Measurements from ENCODE around the gene C1QBP. TPM values are rescaled to one million over a fixed set of nuclear protein-coding genes. Genes with fewer than 3 reads are reported as not detected.

Gene C1QBP
- total RNA-seq, result 108 and 123 TPM in 2 replicates
- long read RNA-seq, transcript C1QBP-201 (6 exons, 1,169 nt), result major isoform, 219 of 228 reads
- long read RNA-seq, partial matches to known transcripts, result 0 of 228 reads
- long read RNA-seq, other reads (novel, unspliced or antisense), result 9 of 228 reads

- Mint-ChIP-seq H3K4me3 (ENCODE audit: low read depth) (peak within 1 kb of the TSS; percentile 85), H3K9me3 (ENCODE audit: low read depth) (no peaks in the 10 kb centered on the region), H3K27me3 (no peaks in the 10 kb centered on the region), H3K36me3 (ENCODE audit: insufficient read depth) (peaks cover 9% of the 10 kb centered on the region), H3K4me1 (ENCODE audit: low read depth) (peaks cover 11% of the 10 kb centered on the region), H3K27ac (peak within 1 kb of the TSS; percentile 89)
- TF ChIP-seq CTCF (IDR thresholded peaks at IDR 0.05; ENCODE audit: unreplicated experiment), result peak; percentile 100
- DNase-seq (ENCODE audit: low spot score, unreplicated experiment), result peak; percentile 95
These were observed at the start of gene C1QBP for GRCh38 chr17:5438716-5439445. Gene C1QBP, minus strand, starts transcription at chr17:5439155. Its CDS starts 82 bp downstream, at chr17:5439073.

DNA sequence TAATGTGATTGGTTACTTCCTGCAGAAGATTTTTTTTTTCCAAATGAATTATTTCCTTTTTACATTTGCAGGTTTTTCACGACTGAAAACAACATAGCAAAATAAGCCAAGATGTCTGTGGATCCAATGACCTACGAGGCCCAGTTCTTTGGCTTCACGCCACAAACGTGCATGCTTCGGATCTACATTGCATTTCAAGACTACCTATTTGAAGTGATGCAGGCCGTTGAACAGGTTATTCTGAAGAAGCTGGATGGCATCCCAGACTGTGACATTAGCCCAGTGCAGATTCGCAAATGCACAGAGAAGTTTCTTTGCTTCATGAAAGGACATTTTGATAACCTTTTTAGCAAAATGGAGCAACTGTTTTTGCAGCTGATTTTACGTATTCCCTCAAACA lies 49.8 kb upstream of the C1QBP start:
- H3K9me3 Mint-ChIP-seq (ENCODE audit: low read depth), result no peaks in the 10 kb centered on the region
- H3K36me3 Mint-ChIP-seq (ENCODE audit: insufficient read depth), result peaks cover 21% of the 10 kb centered on the region
- H3K4me1 Mint-ChIP-seq (ENCODE audit: low read depth), result peaks cover 27% of the 10 kb centered on the region
- H3K4me3 Mint-ChIP-seq (ENCODE audit: low read depth), result peak overlapping the region; percentile 67
- TF ChIP-seq CTCF (IDR thresholded peaks at IDR 0.05; ENCODE audit: unreplicated experiment), result no peak
- no peak for DNase-seq (ENCODE audit: low spot score, unreplicated experiment)
- H3K27ac Mint-ChIP-seq, result no peak overlapping the region
- peaks cover 4% of the 10 kb centered on the region for H3K27me3 Mint-ChIP-seq

DNA sequence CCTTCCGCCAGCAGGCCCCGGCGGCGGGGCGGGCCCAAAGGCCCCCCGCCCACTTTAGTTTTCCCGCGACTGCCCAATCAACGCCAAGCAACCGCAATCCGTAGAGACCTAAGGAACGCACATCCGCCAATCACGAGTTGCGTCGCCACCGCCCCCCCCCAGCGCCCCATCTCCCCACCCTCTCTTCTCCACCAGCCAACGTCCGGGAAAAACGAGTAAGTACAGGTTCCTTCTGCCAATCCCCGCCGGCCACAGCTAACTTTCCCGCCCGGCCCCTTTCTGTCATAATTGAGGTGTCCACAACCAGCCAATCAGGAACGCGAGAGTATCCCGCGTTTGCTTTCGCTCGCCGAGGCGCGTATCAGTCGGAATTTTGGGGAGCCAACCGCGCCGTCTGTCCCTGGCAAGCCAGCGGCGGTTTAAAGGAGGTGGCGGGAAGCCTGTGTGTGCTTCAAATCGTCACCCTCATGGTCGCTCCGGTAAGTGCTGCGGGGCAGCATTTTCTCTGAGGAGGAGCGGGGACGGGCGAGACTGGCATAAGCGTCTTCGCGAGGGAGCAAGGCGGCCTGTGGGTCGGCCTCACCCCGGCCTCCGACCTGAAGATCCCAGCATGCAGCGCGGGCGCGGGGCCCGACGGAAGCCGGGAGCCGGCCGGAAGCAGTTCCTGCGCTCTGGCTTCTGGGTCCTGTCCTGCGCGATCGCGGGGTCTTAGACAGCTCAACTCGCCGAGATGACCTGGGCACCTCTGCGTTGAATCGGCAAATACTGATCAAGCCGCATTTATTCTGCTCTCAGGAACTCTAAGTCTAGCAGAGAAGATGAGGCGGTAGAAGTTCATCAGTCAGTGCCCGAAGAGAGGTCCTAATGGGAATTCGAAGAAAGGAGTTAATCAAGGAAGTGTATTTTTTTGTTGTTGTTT lies 47.5 kb upstream of the C1QBP start, which contains the start of gene MIS12:
Gene MIS12 (plus strand): TSS at position 361 of the 919 bp plus-strand sequence. CDS start 2,297 bp downstream, outside the sequence.
- Mint-ChIP-seq H3K27me3 (no peaks in the 10 kb centered on the region), H3K9me3 (ENCODE audit: low read depth) (no peaks in the 10 kb centered on the region), H3K36me3 (ENCODE audit: insufficient read depth) (peaks cover 26% of the 10 kb centered on the region), H3K27ac (peak within 1 kb of the TSS; percentile 100), H3K4me3 (ENCODE audit: low read depth) (peak within 1 kb of the TSS; percentile 99), H3K4me1 (ENCODE audit: low read depth) (peaks cover 27% of the 10 kb centered on the region)
- no peak for TF ChIP-seq CTCF (IDR thresholded peaks at IDR 0.05; ENCODE audit: unreplicated experiment)
- DNase-seq (ENCODE audit: low spot score, unreplicated experiment), result peak; percentile 91

DNA sequence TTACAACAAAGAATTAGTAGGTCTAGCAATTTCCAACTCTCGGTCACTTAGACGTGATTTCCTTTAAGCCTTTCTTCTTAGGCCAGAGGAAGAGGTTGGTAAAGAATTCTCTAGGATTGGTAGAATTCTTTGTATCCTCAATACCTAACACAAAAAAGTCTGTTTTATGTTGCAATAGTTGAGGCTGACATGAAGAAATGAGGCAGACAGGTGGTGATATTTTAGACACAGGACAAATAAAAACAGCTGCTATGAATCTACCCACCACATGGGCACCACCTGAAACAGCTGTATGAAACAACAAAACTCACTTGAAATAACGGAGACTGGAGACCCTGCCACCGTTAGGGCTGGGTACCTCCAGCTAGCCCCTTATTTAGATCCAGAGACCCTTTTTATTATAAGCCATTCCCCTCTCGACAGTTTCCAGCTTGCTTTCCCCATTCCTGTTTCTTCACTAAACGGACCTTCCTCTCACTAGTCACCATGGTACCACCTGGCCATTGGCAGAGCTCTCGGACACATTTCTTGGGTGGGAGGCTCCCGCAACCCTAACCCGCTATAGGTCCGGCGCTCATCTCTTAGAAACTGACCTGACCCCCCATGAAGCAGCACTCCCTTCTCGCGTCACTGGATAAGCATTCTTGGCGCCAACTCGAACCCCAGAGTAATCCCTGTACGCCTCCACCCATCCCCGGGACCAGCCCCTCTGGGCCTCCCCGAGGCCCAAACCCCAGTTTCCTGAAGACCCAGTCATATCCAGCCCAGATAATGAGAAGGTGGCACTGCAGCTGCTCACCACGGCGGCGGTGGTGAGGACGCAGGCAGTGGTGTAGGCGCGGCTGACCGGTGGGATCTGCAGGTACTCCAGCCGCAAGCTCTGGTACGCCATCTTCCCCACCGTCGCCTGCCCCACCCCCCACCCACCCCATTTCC lies 46.6 kb upstream of the C1QBP start, which contains the start of gene DERL2:
Gene DERL2 (minus strand): TSS at position 909 of the 936 bp plus-strand sequence. CDS start 17 bp downstream, at position 892.
- Mint-ChIP-seq H3K4me3 (ENCODE audit: low read depth) (peak within 1 kb of the TSS; percentile 99), H3K4me1 (ENCODE audit: low read depth) (peaks cover 27% of the 10 kb centered on the region), H3K36me3 (ENCODE audit: insufficient read depth) (peaks cover 29% of the 10 kb centered on the region), H3K27ac (peak within 1 kb of the TSS; percentile 100), H3K27me3 (no peaks in the 10 kb centered on the region), H3K9me3 (ENCODE audit: low read depth) (no peaks in the 10 kb centered on the region)
- TF ChIP-seq CTCF (IDR thresholded peaks at IDR 0.05; ENCODE audit: unreplicated experiment), result no peak
- DNase-seq (ENCODE audit: low spot score, unreplicated experiment), result no peak
